ENCODE data around the gene PITPNM3. TPM values are rescaled to one million over a fixed set of nuclear protein-coding genes. Genes with fewer than 3 reads are reported as not detected.

The PITPNM3 gene
- total and polyA plus RNA-seq, 12 donors, result 1.1 to 9.8 (median 6.8) TPM

DNA sequence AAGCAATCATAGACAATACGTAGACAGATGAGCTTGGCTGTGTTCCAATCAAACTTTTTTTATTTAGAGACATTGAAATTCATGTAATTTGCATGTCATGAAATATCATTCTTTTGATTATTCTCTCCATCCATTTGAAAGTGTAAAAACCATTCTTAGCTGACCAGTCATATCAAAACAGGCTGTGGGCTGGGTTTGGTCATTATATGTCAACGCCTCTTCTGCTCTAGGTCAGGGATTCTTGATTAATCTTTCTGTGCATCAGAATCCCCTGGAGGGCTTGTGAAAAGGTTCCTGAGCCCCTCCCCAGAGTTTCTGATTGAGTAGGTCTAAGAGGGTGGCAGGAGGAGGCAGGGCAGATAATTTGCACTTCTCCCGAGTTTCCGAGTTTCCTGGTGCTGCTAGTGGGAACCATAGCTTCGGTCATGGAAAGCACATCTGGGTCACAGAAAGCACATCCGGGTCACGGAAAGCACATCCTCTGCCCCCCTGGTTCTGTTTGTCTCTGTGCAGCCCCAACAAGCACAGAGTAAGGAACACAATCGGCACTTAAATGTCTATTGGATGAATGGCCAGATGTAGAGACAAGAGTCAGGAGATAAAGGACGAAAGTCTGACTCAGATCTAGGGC is 95.7 kb downstream of the PITPNM3 start:
- peaks cover 18 to 24% of the 10 kb centered on the region in 2 donors for H3K4me1 ChIP-seq (replicated peaks in 1 of 2)
- no peak overlapping the region for H3K4me3 ChIP-seq
- H3K9me3 ChIP-seq (replicated peaks in 1 of 3), result no peaks in the 10 kb centered on the region
- H3K27me3 ChIP-seq, result no peaks in the 10 kb centered on the region
- no peak overlapping the region for H3K27ac ChIP-seq
- no peaks in the 10 kb centered on the region for H3K36me3 ChIP-seq (replicated peaks in 1 of 2)
- TF ChIP-seq, protein P1, sequence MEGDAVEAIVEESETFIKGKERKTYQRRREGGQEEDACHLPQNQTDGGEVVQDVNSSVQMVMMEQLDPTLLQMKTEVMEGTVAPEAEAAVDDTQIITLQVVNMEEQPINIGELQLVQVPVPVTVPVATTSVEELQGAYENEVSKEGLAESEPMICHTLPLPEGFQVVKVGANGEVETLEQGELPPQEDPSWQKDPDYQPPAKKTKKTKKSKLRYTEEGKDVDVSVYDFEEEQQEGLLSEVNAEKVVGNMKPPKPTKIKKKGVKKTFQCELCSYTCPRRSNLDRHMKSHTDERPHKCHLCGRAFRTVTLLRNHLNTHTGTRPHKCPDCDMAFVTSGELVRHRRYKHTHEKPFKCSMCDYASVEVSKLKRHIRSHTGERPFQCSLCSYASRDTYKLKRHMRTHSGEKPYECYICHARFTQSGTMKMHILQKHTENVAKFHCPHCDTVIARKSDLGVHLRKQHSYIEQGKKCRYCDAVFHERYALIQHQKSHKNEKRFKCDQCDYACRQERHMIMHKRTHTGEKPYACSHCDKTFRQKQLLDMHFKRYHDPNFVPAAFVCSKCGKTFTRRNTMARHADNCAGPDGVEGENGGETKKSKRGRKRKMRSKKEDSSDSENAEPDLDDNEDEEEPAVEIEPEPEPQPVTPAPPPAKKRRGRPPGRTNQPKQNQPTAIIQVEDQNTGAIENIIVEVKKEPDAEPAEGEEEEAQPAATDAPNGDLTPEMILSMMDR (IDR thresholded peaks at IDR 0.05), result no peak
- no peak for TF ChIP-seq POLR2A (IDR thresholded peaks at IDR 0.05)
- DNase-seq, result no peak
- 73 to 91% (median 80%) methylated on average over 9 of the region's 9 CpGs for WGBS, 4 donors
- intact Hi-C loops (cut with DNase I), result no loop called here

DNA sequence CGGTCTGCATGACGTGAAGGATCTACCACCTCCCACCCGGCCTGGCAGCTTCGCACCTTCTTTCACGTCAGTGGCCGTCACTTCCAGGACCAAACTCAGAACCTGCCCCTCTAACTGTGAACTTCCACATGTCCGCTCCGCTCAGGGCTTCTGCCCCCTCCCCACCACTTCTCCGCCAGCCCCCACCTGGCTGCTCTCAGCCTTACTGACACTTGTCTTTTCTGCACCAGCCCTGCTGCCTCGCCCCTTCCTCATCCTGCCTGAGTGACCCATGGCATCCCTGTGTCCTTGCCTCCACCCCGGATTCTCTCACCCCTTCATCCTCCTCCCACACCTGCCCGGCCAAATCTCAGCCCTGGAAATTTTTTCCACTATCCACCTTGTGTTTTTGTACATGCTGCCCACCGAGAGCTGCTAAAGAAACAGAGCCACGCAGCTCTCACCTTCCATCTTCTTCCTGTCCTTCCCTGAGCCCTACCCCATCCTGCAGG is 97.8 kb downstream of the PITPNM3 start:
- peaks cover 18 to 24% of the 10 kb centered on the region in 2 donors for H3K4me1 ChIP-seq (replicated peaks in 1 of 2)
- H3K36me3 ChIP-seq (replicated peaks in 1 of 2), result no peaks in the 10 kb centered on the region
- no peak for DNase-seq
- H3K4me3 ChIP-seq, result no peak overlapping the region
- intact Hi-C loops (cut with DNase I), result no loop called here
- TF ChIP-seq POLR2A (IDR thresholded peaks at IDR 0.05), result no peak
- TF ChIP-seq, protein P1 (IDR thresholded peaks at IDR 0.05), result no peak
- WGBS, 4 donors, result 89 to 92% (median 90%) methylated on average over 14 of the region's 14 CpGs
- H3K9me3 ChIP-seq (replicated peaks in 1 of 3), result no peaks in the 10 kb centered on the region
- peak overlapping the region in 4 of 5 donors; percentile 1 to 93 (median 56) for H3K27ac ChIP-seq
- no peaks in the 10 kb centered on the region for H3K27me3 ChIP-seq

DNA sequence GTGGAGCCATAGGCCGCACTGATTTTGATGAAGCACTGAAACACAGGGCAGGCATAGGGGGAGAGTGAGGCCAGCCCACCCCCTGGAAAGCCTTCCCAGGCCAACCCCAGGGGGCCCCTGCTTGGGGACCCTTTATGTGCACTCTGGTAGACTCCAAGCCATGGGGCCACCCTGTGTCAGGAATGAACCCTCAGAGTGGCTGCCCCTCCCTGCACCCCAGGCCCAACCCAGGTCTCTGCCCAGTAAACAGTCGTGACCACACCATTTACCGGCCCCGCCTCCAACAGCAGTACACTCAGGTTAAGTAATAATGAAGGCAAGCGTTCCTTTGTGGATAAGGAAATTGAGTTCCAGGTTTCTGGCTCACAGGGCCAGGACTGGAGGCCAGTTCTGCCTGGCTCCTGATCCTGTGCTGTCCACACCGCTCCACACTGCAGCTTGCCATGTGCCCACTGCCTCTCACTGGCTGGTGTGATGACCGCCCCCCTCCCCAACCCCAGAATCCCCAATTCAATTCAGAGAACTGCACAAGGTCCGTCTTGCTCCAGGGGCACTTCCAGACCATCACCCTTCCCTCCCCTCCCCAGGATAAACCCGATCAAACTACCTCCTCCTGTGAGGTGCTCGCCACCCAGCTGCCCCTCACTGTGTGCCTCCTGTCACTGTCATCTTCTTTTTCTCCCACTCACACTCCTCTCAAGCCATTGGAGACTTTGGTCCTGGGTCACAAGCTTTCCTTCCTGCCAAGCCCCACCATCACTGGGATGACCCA is 98.5 kb downstream of the PITPNM3 start:
- TF ChIP-seq, protein P1 (IDR thresholded peaks at IDR 0.05), result no peak
- TF ChIP-seq POLR2A (IDR thresholded peaks at IDR 0.05), result no peak
- H3K9me3 ChIP-seq (replicated peaks in 1 of 3), result no peaks in the 10 kb centered on the region
- DNase-seq, result peak in 3 of 7 donors; percentile 50 to 70 (median 51)
- H3K27ac ChIP-seq, result peak overlapping the region; percentile 74 to 93 (median 87)
- no peak overlapping the region for H3K4me3 ChIP-seq
- no peaks in the 10 kb centered on the region for H3K27me3 ChIP-seq
- intact Hi-C loops (cut with DNase I), result no loop called here
- H3K36me3 ChIP-seq (replicated peaks in 1 of 2), result no peaks in the 10 kb centered on the region
- 82 to 88% (median 85%) methylated on average over 10 of the region's 10 CpGs for WGBS, 4 donors
- peaks cover 18 to 24% of the 10 kb centered on the region in 2 donors for H3K4me1 ChIP-seq (replicated peaks in 1 of 2)

DNA sequence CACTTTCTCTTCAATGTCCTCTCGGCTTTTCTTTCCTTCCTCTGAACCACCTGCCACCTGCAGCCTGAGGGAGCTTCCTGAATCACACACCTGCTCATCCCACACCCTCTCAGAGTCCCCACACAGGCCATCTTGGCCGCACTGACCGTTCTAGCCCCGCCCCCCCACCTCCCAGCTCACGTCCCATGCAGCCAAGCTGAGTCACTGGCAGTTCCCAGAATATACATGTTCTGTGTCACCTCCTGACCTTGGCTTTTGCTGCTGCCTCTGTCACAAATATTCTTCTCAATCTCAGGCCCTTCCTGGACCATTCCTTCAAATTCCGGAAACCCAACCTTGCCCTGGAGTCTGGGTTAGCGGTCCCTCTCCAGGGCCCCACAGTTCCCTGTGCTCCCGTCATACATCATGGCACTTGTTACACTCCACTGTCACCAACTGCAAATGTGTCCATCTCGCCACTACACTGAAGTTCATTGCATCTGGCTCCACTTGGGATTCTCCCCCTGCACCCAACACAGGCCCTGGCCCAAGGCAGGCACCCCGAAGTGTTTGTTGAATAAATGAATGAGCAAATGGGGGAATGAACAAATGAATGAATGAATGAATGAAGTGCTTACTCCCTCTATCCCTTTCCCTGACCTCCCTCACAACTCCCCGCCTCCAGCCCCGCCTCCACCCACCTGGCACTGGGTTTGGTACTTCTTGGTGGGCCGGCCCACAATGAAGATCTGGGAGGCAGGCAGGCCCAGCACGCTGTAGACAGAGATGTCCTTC is 99.3 kb downstream of the PITPNM3 start:
- Histone ChIP-seq H3K9me3 (replicated peaks in 1 of 3) (no peaks in the 10 kb centered on the region), H3K27ac (peak overlapping the region; percentile 74 to 93 (median 87)), H3K4me3 (no peak overlapping the region), H3K4me1 (replicated peaks in 1 of 2) (peaks cover 18 to 24% of the 10 kb centered on the region in 2 donors), H3K27me3 (no peaks in the 10 kb centered on the region), H3K36me3 (replicated peaks in 1 of 2) (no peaks in the 10 kb centered on the region)
- TF ChIP-seq, protein P1 (IDR thresholded peaks at IDR 0.05), result no peak
- TF ChIP-seq POLR2A (IDR thresholded peaks at IDR 0.05), result no peak
- WGBS, 4 donors, result 52 to 60% (median 55%) methylated on average over 14 of the region's 14 CpGs
- peak; percentile 89 to 96 (median 94) for DNase-seq
- intact Hi-C loops (cut with DNase I), result no loop called here

Measured in adrenal gland (tissue), 12 donors.